Left lung (tissue), 10 donors: Measurements from ENCODE around the gene CENPP. TPM values are rescaled to one million over a fixed set of nuclear protein-coding genes. Genes with fewer than 3 reads are reported as not detected.

Experiments
- ATAC-seq: fragments of 200-7000 bp; cut with Tn5 transposase; one replicate; pipeline ENCODE4 v1.9.1; 2020; ENCODE audit warnings: moderate library complexity
- DNase-seq, 4 donors: peaks; one replicate each; pipeline ENCODE4 v3.0.0-alpha.2; 2013 to 2020
- H3K27ac ChIP-seq, 2 donors: fragments of 200-600 bp; sonication (generic) in 1 of 2; one replicate each; pipeline versions ENCODE4 v1.5.0 to v1.8.0; 2020 to 2021
- H3K27me3 ChIP-seq, 2 donors: fragments of 200-600 bp; sonication (generic) in 1 of 2; one replicate each; pipeline versions ENCODE4 v1.5.0 to v1.8.0; 2020 to 2021
- H3K36me3 ChIP-seq, 2 donors: fragments of 200-600 bp; sonication (generic) in 1 of 2; one replicate each; pipeline versions ENCODE4 v1.5.0 to v1.8.0; 2020 to 2021
- H3K4me1 ChIP-seq, 2 donors: fragments of 200-600 bp; one replicate each; pipeline ENCODE4 v1.8.0; 2021
- H3K4me3 ChIP-seq, 2 donors: fragments of 200-600 bp; sonication (generic) in 1 of 2; one replicate each; pipeline versions ENCODE4 v1.5.0 to v1.8.0; 2020 to 2021; ENCODE audit warnings: mild to moderate bottlenecking in 1 of 2
- H3K9me3 ChIP-seq, 2 donors: fragments of 200-600 bp; sonication (generic) in 1 of 2; one replicate each; pipeline versions ENCODE4 v1.5.0 to v1.8.0; 2020 to 2021
- CTCF ChIP-seq, 2 donors: fragments of 200-600 bp; sonication (generic) in 1 of 2; IDR thresholded peaks; one replicate each; pipeline versions ENCODE4 v1.5.0 to v1.8.0; 2021; ENCODE audit warnings: antibody characterized with exemption in 2 of 2
- intact Hi-C, 2 donors: fragments of 100-400 bp; cut with DNase I; formaldehyde crosslinking; loops; one replicate each; pipeline versions ENCODE4 v1.11.2 to v1.14.2; 2022
- polyA plus RNA-seq, 6 donors: library from polyadenylated mRNA; unstranded; fragments of 120-200 nt; gene quantifications; one replicate each; pipeline ENCODE4 v1.2.1, GENCODE V29; 2013; ENCODE audit not compliant: insufficient read length in 6 of 6
- total RNA-seq, 2 donors: library from RNA; stranded (reverse); fragmentation: NEBNext Ultra II Directional; extraction: Animal tissue kit (Norgen Biotek cat#: 25700); gene quantifications; one replicate each; pipeline ENCODE4 v1.2.1, GENCODE V29; 2021
- donor health status: DM: no; HTN: yes; CAD: no.
- donor health status: DM: no; HTN: no; CAD: no.

CENPP gene
- total and polyA plus RNA-seq, 8 donors = 3.2 to 9.0 (median 5.7) TPM

DNA sequence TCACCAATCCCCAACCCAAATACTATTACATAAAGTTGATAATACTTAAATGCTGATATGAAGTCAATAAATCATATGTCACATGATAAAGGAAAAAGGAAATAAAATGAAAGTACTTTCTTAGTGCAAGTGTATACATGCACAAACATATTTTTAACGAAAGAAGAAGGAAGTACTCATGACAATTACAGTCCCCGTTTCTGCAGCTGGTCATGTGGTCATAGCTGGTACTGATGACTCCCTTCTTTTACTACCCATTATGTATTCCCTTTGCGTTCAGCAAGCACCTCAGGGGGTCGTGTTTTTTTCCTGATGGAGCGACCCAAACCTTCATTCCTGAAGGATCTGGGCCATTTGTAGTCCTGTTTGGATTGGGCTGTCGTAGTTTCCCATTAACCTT, 27.3 kb downstream of the CENPP start:
- H3K4me1 ChIP-seq = no peaks in the 10 kb centered on the region
- peaks cover 0 to 40% of the 10 kb centered on the region in 2 donors for H3K9me3 ChIP-seq
- no peak for TF ChIP-seq CTCF (IDR thresholded peaks at IDR 0.05)
- H3K27me3 ChIP-seq = no peaks in the 10 kb centered on the region
- DNase-seq = no peak
- no peaks in the 10 kb centered on the region for H3K36me3 ChIP-seq
- H3K27ac ChIP-seq = no peak overlapping the region
- no peak for ATAC-seq
- intact Hi-C loops = no loop called here
- H3K4me3 ChIP-seq = no peak overlapping the region

- intact Hi-C loops = no loop called here
- TF ChIP-seq CTCF (IDR thresholded peaks at IDR 0.05) = no peak
- no peak overlapping the region for H3K4me3 ChIP-seq
Observed at GRCh38 chr9:92359394-92359995, 33.7 kb downstream of the CENPP start.

DNA sequence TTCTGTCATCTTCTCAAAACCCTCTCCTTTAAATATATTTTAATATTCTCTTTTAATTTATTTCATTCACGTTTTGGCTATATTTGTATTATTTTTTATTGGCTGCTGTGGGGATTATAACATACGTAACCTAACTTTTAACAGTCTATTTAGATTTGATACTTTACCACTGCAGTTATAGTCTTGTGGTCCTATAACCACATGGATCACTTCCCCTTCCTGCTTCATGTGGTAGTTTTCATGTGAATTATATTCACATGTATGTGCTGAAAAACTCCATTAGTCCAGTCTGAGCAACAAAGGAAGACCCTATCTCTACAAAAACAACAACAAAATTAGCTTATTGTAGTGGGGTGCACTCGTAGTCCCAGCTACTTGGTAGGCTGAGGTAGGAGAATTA, 34.3 kb downstream of the CENPP start:
- Histone ChIP-seq H3K4me3 (no peak overlapping the region), H3K36me3 (no peaks in the 10 kb centered on the region)
- intact Hi-C loops = no loop called here

More at GRCh38 chr9:92359394-92359995, 33.7 kb downstream of the CENPP start:
- no peaks in the 10 kb centered on the region for H3K27me3 ChIP-seq
- H3K4me1 ChIP-seq = no peaks in the 10 kb centered on the region
- DNase-seq (no peak), ATAC-seq (no peak)
- no peaks in the 10 kb centered on the region for H3K36me3 ChIP-seq
- H3K9me3 ChIP-seq = peaks cover 0 to 37% of the 10 kb centered on the region in 2 donors
- no peak overlapping the region for H3K27ac ChIP-seq

GRCh38 chr9:92369075-92369474, 43.3 kb downstream of the CENPP start:
- Histone ChIP-seq H3K27ac (no peak overlapping the region), H3K27me3 (no peaks in the 10 kb centered on the region), H3K4me1 (no peaks in the 10 kb centered on the region), H3K4me3 (no peak overlapping the region), H3K9me3 (peaks cover 0 to 15% of the 10 kb centered on the region in 2 donors), H3K36me3 (no peaks in the 10 kb centered on the region)
- intact Hi-C loops = no loop called here
- no peak for TF ChIP-seq CTCF (IDR thresholded peaks at IDR 0.05)
- ATAC-seq (no peak), DNase-seq (no peak)

More for the DNA sequence above, 34.3 kb downstream of the CENPP start:
- ATAC-seq = no peak
- DNase-seq = no peak
- Histone ChIP-seq H3K27ac (no peak overlapping the region), H3K9me3 (peaks cover 0 to 32% of the 10 kb centered on the region in 2 donors), H3K4me1 (no peaks in the 10 kb centered on the region), H3K27me3 (no peaks in the 10 kb centered on the region)
- TF ChIP-seq CTCF (IDR thresholded peaks at IDR 0.05) = no peak

DNA sequence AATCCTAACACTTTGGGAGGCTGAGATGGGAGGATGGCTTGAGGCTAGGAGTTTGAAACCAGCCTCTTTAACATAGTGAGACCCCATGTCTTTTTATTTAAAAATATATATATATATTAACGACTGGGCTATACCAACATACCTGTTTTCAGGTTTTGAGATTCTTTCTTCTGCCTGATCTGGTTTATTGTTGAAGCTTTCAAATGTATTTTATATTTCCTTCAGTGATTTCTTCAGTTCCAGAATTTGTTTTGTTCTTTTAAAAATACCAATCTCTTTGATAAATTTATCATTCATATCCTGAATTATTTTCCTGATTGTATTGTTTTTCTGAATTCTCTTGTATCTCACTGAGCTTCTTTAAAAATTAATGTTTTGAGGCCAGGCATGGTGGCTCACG, 47.4 kb downstream of the CENPP start:
- ATAC-seq (no peak), DNase-seq (no peak)
- Histone ChIP-seq H3K27ac (no peak overlapping the region), H3K27me3 (no peaks in the 10 kb centered on the region), H3K4me3 (no peak overlapping the region), H3K36me3 (no peaks in the 10 kb centered on the region), H3K9me3 (peaks cover 0 to 25% of the 10 kb centered on the region in 2 donors), H3K4me1 (no peaks in the 10 kb centered on the region)
- intact Hi-C loops = no loop called here
- no peak for TF ChIP-seq CTCF (IDR thresholded peaks at IDR 0.05)
